SK-N-SH (cell line): ENCODE data around the gene NLN. TPM values are rescaled to one million over a fixed set of nuclear protein-coding genes. Genes with fewer than 3 reads are reported as not detected.

Source experiments
- CTCF ChIA-PET: fragments of 300-600, 350-600 bp; formaldehyde crosslinking; extraction: SDS; loops from one replicate; lab custom pipeline; 2021; lab: Yijun Ruan, JAX
- POLR2A ChIA-PET: fragments of 350-600 bp; sonication (Branson Sonifier 250); formaldehyde crosslinking; extraction: SDS; loops from one replicate; lab custom pipeline; 2020; ENCODE audit warnings: antibody characterized with exemption, inconsistent platforms; lab: Yijun Ruan, JAX
- DNase-seq: peaks from one replicate; pipeline ENCODE4 v3.0.0; 2012
- H2AFZ ChIP-seq: fragments of 200-600 bp; sonication (generic); 2 replicates; pipeline ENCODE4 v1.8.1; 2016; ENCODE audit warnings: antibody characterized with exemption, mild to moderate bottlenecking, low read depth
- H3F3A ChIP-seq: fragments of 200-600 bp; sonication (generic); replicated peaks from 2 replicates; pipeline ENCODE3; 2016; ENCODE audit warnings: antibody characterized with exemption, mild to moderate bottlenecking; ENCODE audit not compliant: insufficient read depth
- H3K27ac ChIP-seq, 2 experiments: fragments of 200-500 bp in 1 of 2; fragments of 200-600 bp in 1 of 2; sonication (Bioruptor generic) in 1 of 2; sonication (generic), shearing (Covaris generic) in 1 of 2; 2 replicates each; pipeline versions ENCODE4 v1.5.1 to v1.6.1; 2014 to 2016; ENCODE audit warnings: low read depth in 2 of 2, inconsistent platforms in 1 of 2, low read length in 1 of 2, mild to moderate bottlenecking in 1 of 2, mixed read lengths in 1 of 2
- H3K27me3 ChIP-seq: fragments of 200-600 bp; sonication (generic), shearing (Covaris generic); 2 replicates; pipeline ENCODE4 v1.6.1; 2016; ENCODE audit warnings: mixed run types; ENCODE audit not compliant: insufficient read depth
- H3K36me3 ChIP-seq, 2 experiments: fragments of 200-500 bp in 1 of 2; fragments of 200-600 bp in 1 of 2; sonication (Bioruptor generic) in 1 of 2; sonication (generic) in 1 of 2; replicated peaks in 1 of 2; 2 replicates each; pipeline versions ENCODE3 to v1.5.1; 2014 to 2016; ENCODE audit warnings: low read length in 1 of 2, mild to moderate bottlenecking in 1 of 2; ENCODE audit not compliant: insufficient read depth in 2 of 2, control insufficient read depth in 1 of 2
- H3K4me1 ChIP-seq, 2 experiments: fragments of 200-500 bp in 1 of 2; fragments of 200-600 bp in 1 of 2; sonication (Bioruptor generic) in 1 of 2; sonication (generic), shearing (Covaris generic) in 1 of 2; 2 replicates each; pipeline versions ENCODE4 v1.5.1 to v1.6.1; 2014 to 2016; ENCODE audit warnings: low read depth in 1 of 2, low read length in 1 of 2, mixed run types in 1 of 2; ENCODE audit not compliant: insufficient read depth in 2 of 2, control insufficient read depth in 1 of 2
- H3K4me2 ChIP-seq: fragments of 200-600 bp; sonication (generic), shearing (Covaris generic); 2 replicates; pipeline ENCODE4 v1.6.1; 2017; ENCODE audit warnings: mixed run types
- H3K4me3 ChIP-seq, 2 experiments: fragments of 200-500 bp in 1 of 2; fragments of 200-600 bp in 1 of 2; sonication (Bioruptor generic) in 1 of 2; sonication (generic), shearing (Covaris generic) in 1 of 2; 2 replicates each; pipeline versions ENCODE4 v1.5.1 to v1.8.1; 2014 to 2016; ENCODE audit warnings: low read depth in 2 of 2, inconsistent platforms in 1 of 2, low read length in 1 of 2, mild to moderate bottlenecking in 1 of 2, mixed read lengths in 1 of 2, moderate library complexity in 1 of 2
- H3K79me2 ChIP-seq: fragments of 200-600 bp; sonication (generic); 2 replicates; pipeline ENCODE4 v1.8.1; 2017; ENCODE audit warnings: mild to moderate bottlenecking; ENCODE audit not compliant: insufficient read depth
- H3K9ac ChIP-seq: fragments of 200-600 bp; sonication (generic); 2 replicates; pipeline ENCODE4 v1.6.1; 2017; ENCODE audit warnings: mixed run types
- H3K9me2 ChIP-seq: fragments of 200-600 bp; sonication (generic); 2 replicates; pipeline ENCODE4 v1.6.1; 2017; ENCODE audit warnings: mixed run types
- H3K9me3 ChIP-seq: fragments of 200-600 bp; sonication (generic); 2 replicates; pipeline ENCODE4 v1.6.1; 2017; ENCODE audit warnings: mixed run types, mild to moderate bottlenecking, moderate library complexity
- H4K20me1 ChIP-seq: fragments of 200-600 bp; sonication (generic); 2 replicates; pipeline ENCODE4 v1.6.1; 2017; ENCODE audit warnings: mild to moderate bottlenecking, mixed run types; ENCODE audit not compliant: insufficient read depth
- CTCF ChIP-seq: fragments of 200-600 bp; sonication (generic); IDR thresholded peaks from 2 replicates; pipeline ENCODE4 v1.6.1; 2017; ENCODE audit warnings: antibody characterized with exemption, mild to moderate bottlenecking, moderate library complexity
- EP300 ChIP-seq, 2 experiments: IDR thresholded peaks; 2 replicates each; pipeline versions ENCODE4 v1.4.0 to v1.6.1; 2012; ENCODE audit warnings: borderline replicate concordance in 1 of 2, low read depth in 1 of 2, low read length in 1 of 2
- EZH2phosphoT487 ChIP-seq: fragments of 200-600 bp; sonication (generic); IDR thresholded peaks from 2 replicates; pipeline ENCODE4 v1.6.1; 2017; ENCODE audit warnings: low read depth, mixed run types, mild to moderate bottlenecking, antibody characterized with exemption, moderate library complexity, borderline replicate concordance
- FOSL2 ChIP-seq: IDR thresholded peaks from 2 replicates; pipeline ENCODE4 v1.4.0; 2012; ENCODE audit warnings: low read depth, mild to moderate bottlenecking, moderate library complexity, borderline replicate concordance
- FOXJ3 ChIP-seq: sonication (generic); formaldehyde crosslinking; IDR thresholded peaks from 2 replicates; pipeline ENCODE4 v1.5.1; 2020; ENCODE audit warnings: mild to moderate bottlenecking, missing genetic modification reagents
- GABPA ChIP-seq: IDR thresholded peaks from 2 replicates; pipeline ENCODE4 v1.4.0; 2012; ENCODE audit warnings: low read depth, mild to moderate bottlenecking
- GATA2 ChIP-seq: sonication (generic); formaldehyde crosslinking; IDR thresholded peaks from 2 replicates; pipeline ENCODE4 v1.5.0; 2020; ENCODE audit warnings: mild to moderate bottlenecking, missing genetic modification reagents
- IRF3 ChIP-seq: fragments of 150-350 bp; IDR thresholded peaks from 2 replicates; pipeline ENCODE4 v1.6.1; 2016; ENCODE audit warnings: mild to moderate bottlenecking, low read depth, low read length
- MEF2A ChIP-seq: IDR thresholded peaks from 2 replicates; pipeline ENCODE4 v1.4.0; 2012; ENCODE audit warnings: low read depth, borderline replicate concordance
- MXI1 ChIP-seq: IDR thresholded peaks from 2 replicates; pipeline ENCODE4 v1.6.1; 2012; ENCODE audit warnings: mild to moderate bottlenecking, low read depth, low read length, improper control_type of control experiment
- NFIC ChIP-seq: IDR thresholded peaks from 2 replicates; pipeline ENCODE4 v1.4.0; 2012; ENCODE audit warnings: borderline replicate concordance
- RXRA ChIP-seq: IDR thresholded peaks from 2 replicates; pipeline ENCODE4 v1.4.0; 2012; ENCODE audit warnings: low read depth, mild to moderate bottlenecking, borderline replicate concordance
- SIN3A ChIP-seq: IDR thresholded peaks from 2 replicates; pipeline ENCODE4 v1.6.1; 2012; ENCODE audit warnings: low read depth, mild to moderate bottlenecking, low read length, moderate library complexity, borderline replicate concordance
- TAF1 ChIP-seq: IDR thresholded peaks from 2 replicates; pipeline ENCODE4 v1.6.1; 2012; ENCODE audit warnings: low read depth, mild to moderate bottlenecking, low read length, moderate library complexity, borderline replicate concordance
- TEAD4 ChIP-seq: IDR thresholded peaks from 2 replicates; pipeline ENCODE4 v1.4.0; 2012; ENCODE audit warnings: mild to moderate bottlenecking, borderline replicate concordance; ENCODE audit not compliant: insufficient read depth
- USF1 ChIP-seq: IDR thresholded peaks from 2 replicates; pipeline ENCODE4 v1.4.0; 2012; ENCODE audit warnings: low read depth, borderline replicate concordance
- YY1 ChIP-seq: IDR thresholded peaks from 2 replicates; pipeline ENCODE4 v1.4.0; 2012; ENCODE audit warnings: low read depth, mild to moderate bottlenecking
- WGBS: methylation state at CpG from one replicate; pipeline ENCODE4 v1.1.6; 2017; ENCODE audit warnings: low lambda C conversion rate; 5-methylcytosine and 5-hydroxymethylcytosine counted together
- polyA plus RNA-seq, 3 experiments: library from polyadenylated mRNA; depleted of rRNA; stranded (reverse); fragments of >200 nt; gene quantifications; 2 replicates each; pipeline ENCODE4 v1.2.3, GENCODE V29; 2012

Gene NLN
- polyA plus RNA-seq, 1 of the 3 experiments (the other 2 are of a cell fraction): 17.1 TPM

DNA sequence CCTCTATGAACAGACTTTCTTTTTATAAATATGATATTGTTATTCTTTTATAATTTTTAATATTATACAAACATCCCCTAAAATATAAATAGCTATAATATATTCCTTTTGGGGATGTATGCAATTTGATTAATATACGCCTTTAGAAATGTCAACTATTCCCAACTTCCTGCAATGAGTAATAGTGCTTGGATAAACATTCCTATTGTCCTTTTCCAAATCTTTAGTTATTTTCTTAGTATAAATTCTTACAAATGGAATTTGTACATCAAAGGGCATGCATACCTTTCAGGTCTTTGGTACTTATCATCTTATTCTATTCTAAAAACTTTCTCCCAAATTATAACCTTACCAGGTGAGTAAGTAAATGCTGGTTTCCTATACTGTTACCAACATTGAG lies 6.2 kb downstream of the NLN start:
- H3K4me3 ChIP-seq: no peak overlapping the region
- H3K9me2 ChIP-seq: no peaks in the 10 kb centered on the region
- no peak for DNase-seq
- no peak overlapping the region for H2AFZ ChIP-seq
- H3K9ac ChIP-seq: no peak overlapping the region
- POLR2A ChIA-PET: no interaction called here
- H3K4me1 ChIP-seq: peaks cover 3 to 11% of the 10 kb centered on the region in 2 experiments; a peak in 3 of 4 replicates
- TF ChIP-seq MXI1 (no peak), EZH2phosphoT487 (no peak), EP300 (IDR thresholded peaks at IDR 0.05; ENCODE audit: borderline replicate concordance in 1 of 2, low read depth in 1 of 2, low read length in 1 of 2) (no peak), TEAD4 (no peak), FOSL2 (no peak), MEF2A (no peak), YY1 (no peak), IRF3 (no peak), FOXJ3 (CRISPR knock-in tag) (no peak), RXRA (no peak), USF1 (no peak), GATA2 (CRISPR knock-in tag) (no peak), NFIC (no peak), SIN3A (no peak), GABPA (no peak), CTCF (no peak), TAF1 (no peak)
- TF ChIP-seq, all 33 proteins: peak for 0
- Histone ChIP-seq H3K79me2 (peaks cover 84% of the 10 kb centered on the region), H3K36me3 (peaks cover 0 to 6% of the 10 kb centered on the region in 2 experiments), H3K4me2 (no peak overlapping the region), H4K20me1 (peaks cover 6% of the 10 kb centered on the region; the same call in 1 of the 2 replicates), H3K9me3 (no peaks in the 10 kb centered on the region), H3F3A (peaks cover 8% of the 10 kb centered on the region), H3K27ac (no peak overlapping the region), H3K27me3 (no peaks in the 10 kb centered on the region)
- CTCF ChIA-PET: interaction anchor here (1.9 kb wide), 1 partner anchor 17 kb away, joined by 4 read pairs; no protein-coding TSS in a partner anchor
- WGBS: 65% methylated on average over 1 of the region's 1 CpG
